Fibroblast of skin of left biceps (primary cell): ENCODE measurements around the gene GPS1.
A peak's percentile ranks its signal among the peaks of the same experiment; 100 is the strongest.

Experiments used
- DNase-seq, 2 experiments: peaks; one replicate each; pipeline ENCODE4 v3.0.0-alpha.2; 2013; ENCODE audit warnings: low read depth in 2 of 2

Gene GPS1

GRCh38 chr17:82014971-82015310, 36.8 kb upstream of the GPS1 start:
- no peak for DNase-seq

- DNase-seq, result no peak
Measured at GRCh38 chr17:82015311-82015971, 36.3 kb upstream of the GPS1 start.

GRCh38 chr17:82016061-82016874, 35.4 kb upstream of the GPS1 start:
- DNase-seq, result no peak

- DNase-seq, result no peak
Measured at GRCh38 chr17:82016875-82017459, 34.7 kb upstream of the GPS1 start.

- DNase-seq, result no peak
Measured at GRCh38 chr17:82017612-82018151, 34.0 kb upstream of the GPS1 start.

- no peak for DNase-seq
Measured at GRCh38 chr17:82018152-82018988, 33.3 kb upstream of the GPS1 start.

- DNase-seq, result no peak
Measured at GRCh38 chr17:82018989-82019689, 32.6 kb upstream of the GPS1 start.

GRCh38 chr17:82019690-82020571, 31.8 kb upstream of the GPS1 start:
- no peak for DNase-seq

- no peak for DNase-seq
Measured at GRCh38 chr17:82020572-82021106, 31.1 kb upstream of the GPS1 start.

- DNase-seq, result peak in 1 of 2 experiments; percentile 14
Measured at GRCh38 chr17:82021107-82021899, 30.4 kb upstream of the GPS1 start.

- no peak for DNase-seq
Measured at GRCh38 chr17:82021900-82022309, 29.8 kb upstream of the GPS1 start.

- DNase-seq, result no peak
Measured at GRCh38 chr17:82022310-82022980, 29.3 kb upstream of the GPS1 start, which contains the start of gene CENPX. Gene CENPX, minus strand, starts transcription at chr17:82022878. Its CDS starts 17 bp downstream, at chr17:82022861.

GRCh38 chr17:82022981-82023446, 28.7 kb upstream of the GPS1 start, which contains the start of gene LRRC45:
Gene LRRC45, plus strand, starts transcription at chr17:82023305. Its CDS starts 339 bp downstream, at chr17:82023644.
- DNase-seq, result peak; percentile 99

- no peak for DNase-seq
Measured at GRCh38 chr17:82023447-82024241, 28.1 kb upstream of the GPS1 start.

GRCh38 chr17:82024859-82025258, 26.8 kb upstream of the GPS1 start:
- no peak for DNase-seq

- DNase-seq, result no peak
Measured at GRCh38 chr17:82025401-82026107, 26.1 kb upstream of the GPS1 start.

GRCh38 chr17:82028246-82028645, 23.5 kb upstream of the GPS1 start:
- no peak for DNase-seq
